H1 (cell line): ENCODE measurements around the gene RNF5. TPM values are rescaled to one million over a fixed set of nuclear protein-coding genes. Genes with fewer than 3 reads are reported as not detected.

ENCODE experiments used
- CTCF ChIA-PET: fragments of 300-600 bp; sonication (Branson Sonifier 250); formaldehyde crosslinking; loops from one replicate; lab custom pipeline; 2021; ENCODE audit not compliant: partially characterized antibody; lab: Charles Lee
- POLR2A ChIA-PET: fragments of 300-600 bp; sonication (Branson Sonifier 250); formaldehyde crosslinking; loops from one replicate; lab custom pipeline; 2021; ENCODE audit warnings: inconsistent platforms; ENCODE audit not compliant: partially characterized antibody; lab: Charles Lee
- DNase-seq, 2 experiments: peaks; one replicate each; pipeline versions ENCODE4 v3.0.0 to v3.0.0-alpha.2; 2010 to 2022; ENCODE audit warnings: low spot score in 2 of 2, low read depth in 1 of 2, mixed read lengths in 1 of 2
- FAIRE-seq: peaks from 2 replicates; lab custom pipeline; 2011; peaks lifted over from hg19 to GRCh38; lab: Jason Lieb, UNC
- H2AFZ ChIP-seq: 2 replicates; pipeline ENCODE4 v1.8.1; 2012; ENCODE audit warnings: low read length, inconsistent platforms
- H2AK5ac ChIP-seq: 2 replicates; pipeline ENCODE4 v1.6.1; 2013; ENCODE audit warnings: low read depth, low read length
- H2BK120ac ChIP-seq: replicated peaks from 2 replicates; pipeline ENCODE3; 2013; ENCODE audit warnings: low read depth, low read length, inconsistent platforms
- H2BK12ac ChIP-seq: 2 replicates; pipeline ENCODE4 v1.6.1; 2013; ENCODE audit warnings: low read depth, low read length
- H2BK15ac ChIP-seq: 2 replicates; pipeline ENCODE4 v1.6.1; 2013; ENCODE audit warnings: low read length
- H2BK20ac ChIP-seq: 2 replicates; pipeline ENCODE4 v1.6.1; 2013; ENCODE audit warnings: low read length
- H2BK5ac ChIP-seq: 2 replicates; pipeline ENCODE4 v1.6.1; 2013; ENCODE audit warnings: low read depth, low read length
- H3K14ac ChIP-seq: 2 replicates; pipeline ENCODE4 v1.6.1; 2013; ENCODE audit warnings: inconsistent platforms; ENCODE audit not compliant: insufficient read length
- H3K18ac ChIP-seq: 2 replicates; pipeline ENCODE4 v1.6.1; 2013; ENCODE audit warnings: low read length; ENCODE audit errors: extremely low read depth
- H3K23ac ChIP-seq: 2 replicates; pipeline ENCODE4 v1.6.1; 2013; ENCODE audit warnings: inconsistent platforms; ENCODE audit not compliant: insufficient read length
- H3K23me2 ChIP-seq: 2 replicates; pipeline ENCODE4 v1.6.1; 2013; ENCODE audit warnings: low read depth, low read length
- H3K27ac ChIP-seq: 2 replicates; pipeline ENCODE4 v1.6.1; 2011; ENCODE audit warnings: low read depth, low read length, inconsistent platforms
- H3K27me3 ChIP-seq, 4 experiments: replicated peaks in 1 of 4; 1 replicate in 1 of 4; 2 replicates in 3 of 4; pipeline versions ENCODE4 v1.6.1 to v1.8.1; 2011 to 2013; ENCODE audit warnings: low read length in 3 of 4, mild to moderate bottlenecking in 3 of 4, inconsistent platforms in 2 of 4, mixed read lengths in 2 of 4, moderate library complexity in 1 of 4; ENCODE audit not compliant: control insufficient read depth in 3 of 4, insufficient read depth in 3 of 4; ENCODE audit errors: extremely low read depth in 1 of 4
- H3K36me3 ChIP-seq, 4 experiments: 2 replicates each; pipeline versions ENCODE4 v1.6.1 to v1.8.1; 2011 to 2013; ENCODE audit warnings: mild to moderate bottlenecking in 4 of 4, low read length in 3 of 4, moderate library complexity in 2 of 4, control low read depth in 1 of 4, inconsistent platforms in 1 of 4; ENCODE audit not compliant: insufficient read depth in 4 of 4, control insufficient read depth in 2 of 4
- H3K4ac ChIP-seq: replicated peaks from 2 replicates; pipeline ENCODE3; 2013; ENCODE audit warnings: low read length, low read depth, mixed read lengths, inconsistent platforms; ENCODE audit not compliant: insufficient read length
- H3K4me1 ChIP-seq, 4 experiments: replicated peaks in 1 of 4; 1 replicate in 1 of 4; 2 replicates in 3 of 4; pipeline versions ENCODE4 v1.6.1 to v1.8.1; 2011 to 2013; ENCODE audit warnings: low read length in 3 of 4, inconsistent platforms in 2 of 4, mixed read lengths in 1 of 4; ENCODE audit not compliant: insufficient read depth in 4 of 4, control insufficient read depth in 3 of 4
- H3K4me2 ChIP-seq, 2 experiments: 2 replicates each; pipeline versions ENCODE4 v1.6.1 to v1.8.1; 2011 to 2013; ENCODE audit warnings: low read depth in 2 of 2, low read length in 2 of 2, control low read depth in 1 of 2, inconsistent platforms in 1 of 2, mild to moderate bottlenecking in 1 of 2; ENCODE audit not compliant: insufficient read depth in 1 of 2
- H3K4me3 ChIP-seq, 4 experiments: fragments of 200-600, 300-600 bp in 1 of 4; sonication (generic), shearing (Covaris generic), sonication (Bioruptor Twin) in 1 of 4; 2 replicates each; pipeline versions ENCODE4 v1.5.1 to v1.8.1; 2011 to 2016; ENCODE audit warnings: low read length in 4 of 4, low read depth in 3 of 4, control low read depth in 2 of 4, inconsistent platforms in 2 of 4, mild to moderate bottlenecking in 2 of 4, mixed read lengths in 1 of 4, moderate library complexity in 1 of 4; ENCODE audit not compliant: insufficient read depth in 2 of 4; ENCODE audit errors: extremely low read depth in 1 of 4
- H3K56ac ChIP-seq: replicated peaks from 2 replicates; pipeline ENCODE3; 2013; ENCODE audit warnings: low read depth, mild to moderate bottlenecking, mixed read lengths, low read length, inconsistent platforms; ENCODE audit not compliant: insufficient read length
- H3K79me1 ChIP-seq: 2 replicates; pipeline ENCODE4 v1.6.1; 2013; ENCODE audit warnings: low read depth, low read length, control low read depth
- H3K79me2 ChIP-seq, 2 experiments: 2 replicates each; pipeline versions ENCODE4 v1.6.1 to v1.8.1; 2012 to 2013; ENCODE audit warnings: low read length in 2 of 2, mild to moderate bottlenecking in 2 of 2, inconsistent platforms in 1 of 2; ENCODE audit not compliant: insufficient read depth in 2 of 2, control insufficient read depth in 1 of 2
- H3K9ac ChIP-seq, 4 experiments: replicated peaks in 1 of 4; 1 replicate in 1 of 4; 2 replicates in 3 of 4; pipeline versions ENCODE4 v1.6.1 to v1.8.1; 2011 to 2013; ENCODE audit warnings: low read depth in 3 of 4, low read length in 3 of 4, control low read depth in 2 of 4, mild to moderate bottlenecking in 2 of 4, moderate library complexity in 2 of 4, inconsistent platforms in 1 of 4; ENCODE audit errors: extremely low read depth in 1 of 4
- H3K9me3 ChIP-seq, 2 experiments: 2 replicates each; pipeline versions ENCODE4 v1.6.1 to v1.8.1; 2012 to 2013; ENCODE audit warnings: mild to moderate bottlenecking in 2 of 2, moderate library complexity in 2 of 2, control low read depth in 1 of 2, inconsistent platforms in 1 of 2, low read depth in 1 of 2, low read length in 1 of 2, mixed read lengths in 1 of 2; ENCODE audit not compliant: insufficient read depth in 2 of 2
- H4K20me1 ChIP-seq, 2 experiments: replicated peaks in 1 of 2; 2 replicates each; pipeline versions ENCODE3 to v1.8.1; 2011 to 2013; ENCODE audit warnings: inconsistent platforms in 2 of 2, low read length in 2 of 2, mild to moderate bottlenecking in 1 of 2; ENCODE audit not compliant: insufficient read depth in 2 of 2, control insufficient read depth in 1 of 2
- H4K5ac ChIP-seq: 2 replicates; pipeline ENCODE4 v1.6.1; 2013; ENCODE audit warnings: low read length, low read depth, mixed read lengths, inconsistent platforms; ENCODE audit not compliant: insufficient read length
- H4K8ac ChIP-seq: 2 replicates; pipeline ENCODE4 v1.8.0; 2013; ENCODE audit warnings: mild to moderate bottlenecking, moderate library complexity, low read length, inconsistent platforms; ENCODE audit not compliant: insufficient read depth; ENCODE audit errors: extremely low read depth
- H4K91ac ChIP-seq: replicated peaks from 2 replicates; pipeline ENCODE3; 2013; ENCODE audit warnings: low read length, mixed read lengths, inconsistent platforms; ENCODE audit not compliant: insufficient read length
- PHF8 ChIP-seq: fragments of 200-600 bp; sonication (generic); conservative IDR thresholded peaks from 2 replicates; pipeline ENCODE4 v1.7.1; 2012; ENCODE audit warnings: low read depth, mild to moderate bottlenecking, inconsistent platforms, low read length, moderate library complexity
- SIN3A ChIP-seq, 2 experiments: IDR thresholded peaks in 1 of 2; conservative IDR thresholded peaks in 1 of 2; 2 replicates each; pipeline ENCODE4 v1.6.1; 2011 to 2012; ENCODE audit warnings: low read length in 2 of 2, improper control_type of control experiment in 1 of 2, low read depth in 1 of 2, mild to moderate bottlenecking in 1 of 2
- SP1 ChIP-seq: IDR thresholded peaks from 2 replicates; pipeline ENCODE4 v1.6.1; 2011; ENCODE audit warnings: low read depth, low read length
- WGBS, 2 experiments: shearing (Covaris generic) in 1 of 2; methylation state at CpG; one replicate each; pipeline versions ENCODE4 v1.1.6 to v1.1.7; 2013 to 2015; ENCODE audit warnings: low lambda C conversion rate in 2 of 2, mixed read lengths in 2 of 2, inconsistent platforms in 1 of 2, low coverage in 1 of 2, missing lambda C conversion rate in 1 of 2; ENCODE audit not compliant: insufficient replicate concordance in 2 of 2, insufficient coverage in 1 of 2, insufficient read length in 1 of 2; ENCODE audit errors: extremely low coverage in 1 of 2, missing lambda C conversion rate in 1 of 2; 5-methylcytosine and 5-hydroxymethylcytosine counted together
- polyA plus RNA-seq, 7 experiments: library from polyadenylated mRNA; depleted of rRNA in 3 of 7; stranded (reverse) in 5 of 7; unstranded in 2 of 7; fragments of >200 nt in 5 of 7; fragments of 200-250 nt in 2 of 7; gene quantifications; 1 replicate in 5 of 7; 2 replicates in 1 of 7; 4 replicates in 1 of 7; pipeline versions ENCODE4 v1.2.1 to v1.2.3, GENCODE V29; 2011 to 2013; ENCODE audit warnings: missing spikeins in 2 of 7, mixed read lengths in 2 of 7
- total RNA-seq: library from RNA; stranded (reverse); fragmentation: NEBNext Ultra II Directional; extraction: Animal tissue kit (Norgen Biotek cat#: 25700); gene quantifications from 2 replicates; pipeline ENCODE4 v1.2.1, GENCODE V29; 2021
- TF ChIP-seq, protein P1 (sequence below): IDR thresholded peaks from 2 replicates; pipeline ENCODE4 v1.6.1; 2011; ENCODE audit warnings: low read length, improper control_type of control experiment

Gene RNF5
- total and polyA plus RNA-seq, 2 of the 8 experiments (the other 6 are each of a cell fraction or from before 2014, with no cell fraction given), result 90.0 to 158 TPM

GRCh38 chr6:32178547-32179440 is 589 bp downstream of the RNF5 start:
- peaks cover 9% of the 10 kb centered on the region; the same call in 1 of the 2 replicates for H3K79me1 ChIP-seq
- no peak overlapping the region for H3K56ac ChIP-seq
- WGBS, 2 experiments, result 6 to 100% methylated on average over 1 to 24 of the region's 24 CpGs
- H3K79me2 ChIP-seq, result peaks cover 13 to 32% of the 10 kb centered on the region in 2 experiments
- no peak overlapping the region for H4K8ac ChIP-seq
- H3K4me3 ChIP-seq, result peak overlapping the region; percentile 91 to 99 (median 95)
- H3K9ac ChIP-seq, result peak overlapping the region; percentile 56 to 87 (median 76)
- H2BK20ac ChIP-seq, result no peak overlapping the region
- H2BK15ac ChIP-seq, result peak overlapping the region; percentile 20; the same call in 1 of the 2 replicates
- peak overlapping the region; percentile 68 for H3K27ac ChIP-seq
- H3K9me3 ChIP-seq, result no peaks in the 10 kb centered on the region
- H3K27me3 ChIP-seq, result no peaks in the 10 kb centered on the region; a peak in 1 of 7 replicates
- no peak overlapping the region for H3K14ac ChIP-seq
- H3K36me3 ChIP-seq, result peaks cover 4 to 27% (median 19%) of the 10 kb centered on the region in 4 experiments; a peak in 7 of 8 replicates
- ChIA-PET POLR2A (interaction anchor here (1.1 to 7.9 kb wide), 7 partner anchors 9 to 352 kb away, joined by 3 to 194 read pairs (median 5); partner anchors contain the start of genes ATF6B, EGFL8, FKBPL and GPSM3), CTCF (interaction anchor here (0.8 to 2.7 kb wide), 3 partner anchors 12 to 60 kb away, joined by 3 to 7 read pairs (median 4); partner anchors contain the start of gene PBX2)
- no peak overlapping the region; the same call in 1 of the 2 replicates for H2BK5ac ChIP-seq
- H3K4me1 ChIP-seq, result peaks cover 5 to 14% (median 6%) of the 10 kb centered on the region in 4 experiments; a peak in 6 of 7 replicates
- H4K5ac ChIP-seq, result no peak overlapping the region
- H3K23ac ChIP-seq, result no peak overlapping the region
- H3K4me2 ChIP-seq, result peak overlapping the region; percentile 99 to 100
- DNase-seq, result no peak
- FAIRE-seq, result no peak
- 0 out of 2 replicates have a peak overlapping the region, but pooled peaks have one; percentile 32 for H2BK12ac ChIP-seq
- peaks cover 3 to 6% of the 10 kb centered on the region in 2 experiments for H4K20me1 ChIP-seq
- H3K4ac ChIP-seq, result no peak overlapping the region
- peak overlapping the region; percentile 69 for H2AK5ac ChIP-seq
- no peak overlapping the region for H2AFZ ChIP-seq
- H3K18ac ChIP-seq, result peak overlapping the region; percentile 44; the same call in 1 of the 2 replicates
- H2BK120ac ChIP-seq, result no peak overlapping the region
- peak overlapping the region; percentile 4 for H4K91ac ChIP-seq
- H3K23me2 ChIP-seq, result peaks cover 26% of the 10 kb centered on the region
- TF ChIP-seq, protein P1, sequence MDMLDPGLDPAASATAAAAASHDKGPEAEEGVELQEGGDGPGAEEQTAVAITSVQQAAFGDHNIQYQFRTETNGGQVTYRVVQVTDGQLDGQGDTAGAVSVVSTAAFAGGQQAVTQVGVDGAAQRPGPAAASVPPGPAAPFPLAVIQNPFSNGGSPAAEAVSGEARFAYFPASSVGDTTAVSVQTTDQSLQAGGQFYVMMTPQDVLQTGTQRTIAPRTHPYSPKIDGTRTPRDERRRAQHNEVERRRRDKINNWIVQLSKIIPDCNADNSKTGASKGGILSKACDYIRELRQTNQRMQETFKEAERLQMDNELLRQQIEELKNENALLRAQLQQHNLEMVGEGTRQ, result peak; percentile 45; the same call in 1 of the 2 replicates
- TF ChIP-seq SP1 (no peak), PHF8 (0 out of 2 replicates have a peak, but pooled peaks have one; percentile 28), SIN3A (conservative IDR thresholded peaks at IDR 0.05 in 1 of 2, IDR thresholded peaks at IDR 0.05 in 1 of 2; ENCODE audit: low read depth in 1 of 2, low read length in 2 of 2) (0 out of 4 replicates have a peak, but pooled peaks of 1 of the 2 experiments have one; percentile 12)
